Measurements from ENCODE around the gene TSPYL4. TPM values are rescaled to one million over a fixed set of nuclear protein-coding genes. Genes with fewer than 3 reads are reported as not detected.

Gene TSPYL4
- total RNA-seq, 2 donors from 2014 or later, result 28.0 to 35.0 TPM

DNA sequence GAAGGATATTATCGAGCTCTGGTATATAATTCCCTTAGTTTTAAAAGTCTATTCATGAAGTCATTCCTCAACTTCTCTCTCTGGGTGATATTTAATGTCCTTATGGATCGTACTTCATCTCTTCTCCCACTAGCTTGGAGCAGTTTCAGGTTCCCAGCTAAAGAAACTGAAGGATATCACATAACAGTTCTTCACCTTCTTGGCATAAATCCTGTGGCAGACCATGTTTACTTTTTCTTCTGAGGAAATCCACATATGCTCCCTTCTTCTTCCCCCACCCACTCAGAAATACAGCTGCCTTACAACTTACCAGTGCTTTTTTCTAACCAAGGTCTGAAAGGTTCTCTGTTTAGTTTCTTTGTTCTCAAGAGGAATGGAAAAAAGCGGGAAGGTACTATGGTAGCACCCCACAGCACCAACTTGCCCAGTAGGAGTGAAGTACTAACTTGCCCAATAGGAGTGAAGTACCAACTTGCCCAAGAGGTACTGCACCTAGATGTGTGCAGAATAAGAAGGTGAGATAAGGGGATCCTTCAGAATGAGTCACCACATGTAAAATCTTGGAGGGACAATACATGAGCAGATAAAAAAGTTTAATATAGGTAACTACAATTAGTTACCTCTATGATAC, 53.1 kb downstream of the TSPYL4 start:
- no peak for ATAC-seq
- intact Hi-C loops (cut with DNase I), result no loop called here

More for the DNA sequence above, 53.1 kb downstream of the TSPYL4 start:
- DNase-seq, result no peak

Other genes starting within 250 kb of the TSPYL4 start
- 1 to 10 TPM; 4.0 to 4.8 TPM for gene FRK, start 193.2 kb downstream of the TSPYL4 start, total RNA-seq
- gene NT5DC1, start 153.2 kb downstream of the TSPYL4 start, total RNA-seq, result 10 to 100 TPM; 36.1 to 53.7 TPM
- not detected for gene COL10A1, start 127.9 kb downstream of the TSPYL4 start, total RNA-seq
- gene TSPYL1, start 25.9 kb upstream of the TSPYL4 start, total RNA-seq, result 10 to 100 TPM; 78.2 to 90.8 TPM
- 10 to 100 TPM; 30.3 to 34.4 TPM for gene DSE, start 116.9 kb upstream of the TSPYL4 start, total RNA-seq
- 1 to 10 TPM; 2.3 to 3.9 TPM for gene CALHM6, start 207.3 kb upstream of the TSPYL4 start, total RNA-seq

Measured in left cardiac atrium (tissue), 4 donors.